Hair follicular keratinocyte (primary cell): ENCODE data around the gene UNC5C. TPM values are rescaled to one million over a fixed set of nuclear protein-coding genes. Genes with fewer than 3 reads are reported as not detected.

Experiments
- total RNA-seq: library from RNA; depleted of rRNA; stranded (reverse); fragments of >200 nt; gene quantifications from 2 replicates; pipeline ENCODE4 v1.2.3, GENCODE V29; 2015

Gene UNC5C
- 0.04 TPM in 1 of 2 replicates, not detected in the other for total RNA-seq

DNA sequence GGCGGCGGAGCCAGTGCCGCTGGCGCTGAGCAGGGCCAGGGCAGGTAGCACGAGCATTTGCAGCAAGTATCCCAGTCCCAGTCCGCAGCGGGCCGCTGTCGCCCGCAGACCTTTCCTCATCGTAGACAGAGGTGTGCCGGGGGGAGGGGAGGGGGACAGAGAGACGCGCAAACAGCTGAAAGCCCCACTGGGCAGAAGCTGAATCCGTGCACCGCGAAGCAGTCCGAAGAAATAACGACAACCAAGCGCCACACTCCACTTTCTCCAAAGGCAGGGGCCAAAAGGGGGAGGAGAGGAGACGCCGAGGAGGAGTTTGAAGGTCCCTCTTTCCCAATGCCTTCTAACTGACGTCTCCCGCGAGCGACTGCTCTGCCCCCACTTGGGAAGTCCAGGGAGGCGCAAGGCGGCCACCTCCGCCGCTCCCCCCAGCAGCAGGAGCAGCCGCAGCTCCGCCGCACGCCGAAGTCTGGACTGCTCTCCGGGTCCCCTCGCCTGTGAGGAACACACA is at the start of gene UNC5C:
TSS of gene UNC5C (minus strand) at position 236 of the 508 bp plus-strand sequence.

